Measurements from ENCODE around the gene LRCOL1.

Gene LRCOL1

GRCh38 chr12:132570635-132571034 is 39.7 kb downstream of the LRCOL1 start:
- no peaks in the 10 kb centered on the region; the same call in 1 of the 2 replicates for H3K36me3 ChIP-seq (ENCODE audit: control insufficient read depth, insufficient read depth, low read length)
- TF ChIP-seq, protein P1, sequence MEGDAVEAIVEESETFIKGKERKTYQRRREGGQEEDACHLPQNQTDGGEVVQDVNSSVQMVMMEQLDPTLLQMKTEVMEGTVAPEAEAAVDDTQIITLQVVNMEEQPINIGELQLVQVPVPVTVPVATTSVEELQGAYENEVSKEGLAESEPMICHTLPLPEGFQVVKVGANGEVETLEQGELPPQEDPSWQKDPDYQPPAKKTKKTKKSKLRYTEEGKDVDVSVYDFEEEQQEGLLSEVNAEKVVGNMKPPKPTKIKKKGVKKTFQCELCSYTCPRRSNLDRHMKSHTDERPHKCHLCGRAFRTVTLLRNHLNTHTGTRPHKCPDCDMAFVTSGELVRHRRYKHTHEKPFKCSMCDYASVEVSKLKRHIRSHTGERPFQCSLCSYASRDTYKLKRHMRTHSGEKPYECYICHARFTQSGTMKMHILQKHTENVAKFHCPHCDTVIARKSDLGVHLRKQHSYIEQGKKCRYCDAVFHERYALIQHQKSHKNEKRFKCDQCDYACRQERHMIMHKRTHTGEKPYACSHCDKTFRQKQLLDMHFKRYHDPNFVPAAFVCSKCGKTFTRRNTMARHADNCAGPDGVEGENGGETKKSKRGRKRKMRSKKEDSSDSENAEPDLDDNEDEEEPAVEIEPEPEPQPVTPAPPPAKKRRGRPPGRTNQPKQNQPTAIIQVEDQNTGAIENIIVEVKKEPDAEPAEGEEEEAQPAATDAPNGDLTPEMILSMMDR (IDR thresholded peaks at IDR 0.05; ENCODE audit: insufficient read depth, low read length, poor library complexity, severe bottlenecking), result no peak
- no peak overlapping the region for H3K4me3 ChIP-seq (replicated peaks; ENCODE audit: low read depth, low read length)
- H3K27me3 ChIP-seq (replicated peaks; ENCODE audit: control insufficient read depth, insufficient read depth, low read length), result no peaks in the 10 kb centered on the region
- DNase-seq (ENCODE audit: extremely low read depth, insufficient read length), result no peak

DNA sequence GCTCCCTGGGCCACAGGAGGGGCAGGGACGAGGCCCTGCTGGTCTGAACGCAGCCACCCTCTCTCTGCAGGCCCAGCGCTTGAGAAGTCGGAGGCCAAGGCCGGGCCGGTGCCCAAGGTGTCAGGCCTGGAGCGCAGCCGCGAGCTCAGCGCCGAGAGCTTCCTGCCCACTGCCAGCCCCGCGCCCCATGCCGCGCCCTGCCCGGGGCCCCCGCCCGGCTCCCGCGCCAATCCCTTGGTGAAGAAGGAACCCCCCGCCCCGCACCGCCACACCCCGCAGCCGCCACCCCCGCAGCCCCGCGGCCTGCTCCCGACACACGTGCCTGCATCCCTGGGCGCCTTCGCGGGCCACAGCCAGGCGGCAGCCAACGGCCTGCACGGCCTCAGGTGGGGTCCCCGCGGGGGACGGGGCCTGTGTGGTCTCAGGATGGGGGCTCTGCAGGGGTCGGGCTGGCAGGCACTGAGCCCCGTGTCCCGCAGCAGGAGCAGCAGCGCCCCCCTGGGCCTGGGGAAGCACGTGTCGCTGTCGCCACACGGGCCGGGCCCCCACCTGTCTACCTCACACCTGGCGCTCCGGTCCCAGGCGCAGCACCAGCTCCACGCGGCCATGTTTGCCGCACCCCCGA is 40.4 kb downstream of the LRCOL1 start:
- TF ChIP-seq, protein P1 (IDR thresholded peaks at IDR 0.05; ENCODE audit: insufficient read depth, low read length, poor library complexity, severe bottlenecking), result no peak
- Histone ChIP-seq H3K27me3 (replicated peaks; ENCODE audit: control insufficient read depth, insufficient read depth, low read length) (no peaks in the 10 kb centered on the region), H3K36me3 (ENCODE audit: control insufficient read depth, insufficient read depth, low read length) (no peaks in the 10 kb centered on the region; the same call in 1 of the 2 replicates), H3K4me3 (replicated peaks; ENCODE audit: low read depth, low read length) (no peak overlapping the region)
- DNase-seq (ENCODE audit: extremely low read depth, insufficient read length), result no peak

DNA sequence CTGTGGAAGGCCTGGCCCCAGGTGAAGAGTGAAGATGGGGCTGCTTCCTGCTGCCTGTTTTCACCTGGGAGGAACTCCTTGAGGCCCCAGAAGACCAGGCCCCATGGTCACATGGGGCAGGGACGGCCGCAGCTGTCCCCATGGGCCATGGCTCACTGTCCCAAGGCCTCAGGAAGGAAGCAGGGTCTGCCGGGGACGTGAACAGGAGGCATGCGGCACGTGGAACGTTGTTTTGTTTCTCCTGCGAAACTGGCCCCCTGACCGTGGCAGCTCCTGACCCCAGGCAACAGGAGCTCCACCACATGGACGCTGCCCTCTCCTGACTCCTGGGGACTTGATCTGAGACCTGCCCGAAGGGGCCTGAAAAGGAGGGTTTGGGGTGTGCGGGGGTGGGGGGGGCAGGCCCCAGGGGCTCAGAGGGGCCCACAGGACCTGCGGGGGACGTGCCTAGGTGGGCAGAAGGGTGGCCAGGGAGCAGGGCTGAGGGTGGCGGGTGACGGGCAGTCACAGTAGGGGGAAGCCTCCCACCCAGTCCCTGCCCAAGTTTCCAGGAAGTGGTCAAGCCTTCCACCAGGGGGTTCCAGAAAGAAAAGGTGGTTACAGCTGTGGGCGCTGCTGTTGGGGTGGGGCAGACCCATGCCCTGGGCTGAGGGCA is 41.4 kb downstream of the LRCOL1 start:
- Histone ChIP-seq H3K36me3 (ENCODE audit: control insufficient read depth, insufficient read depth, low read length) (no peaks in the 10 kb centered on the region), H3K4me3 (replicated peaks; ENCODE audit: low read depth, low read length) (no peak overlapping the region), H3K27me3 (replicated peaks; ENCODE audit: control insufficient read depth, insufficient read depth, low read length) (no peaks in the 10 kb centered on the region)
- no peak for DNase-seq (ENCODE audit: extremely low read depth, insufficient read length)
- TF ChIP-seq, protein P1 (IDR thresholded peaks at IDR 0.05; ENCODE audit: insufficient read depth, low read length, poor library complexity, severe bottlenecking), result no peak

GRCh38 chr12:132568301-132568700 is 42.1 kb downstream of the LRCOL1 start:
- H3K27me3 ChIP-seq (replicated peaks; ENCODE audit: control insufficient read depth, insufficient read depth, low read length), result no peaks in the 10 kb centered on the region
- no peak for DNase-seq (ENCODE audit: extremely low read depth, insufficient read length)
- no peaks in the 10 kb centered on the region for H3K36me3 ChIP-seq (ENCODE audit: control insufficient read depth, insufficient read depth, low read length)
- H3K4me3 ChIP-seq (replicated peaks; ENCODE audit: low read depth, low read length), result no peak overlapping the region
- TF ChIP-seq, protein P1 (IDR thresholded peaks at IDR 0.05; ENCODE audit: insufficient read depth, low read length, poor library complexity, severe bottlenecking), result no peak

- TF ChIP-seq, protein P1 (IDR thresholded peaks at IDR 0.05; ENCODE audit: insufficient read depth, low read length, poor library complexity, severe bottlenecking), result no peak
- Histone ChIP-seq H3K27me3 (replicated peaks; ENCODE audit: control insufficient read depth, insufficient read depth, low read length) (no peaks in the 10 kb centered on the region), H3K4me3 (replicated peaks; ENCODE audit: low read depth, low read length) (no peak overlapping the region), H3K36me3 (ENCODE audit: control insufficient read depth, insufficient read depth, low read length) (no peaks in the 10 kb centered on the region)
- DNase-seq (ENCODE audit: extremely low read depth, insufficient read length), result no peak
Measured at GRCh38 chr12:132566516-132567131, 43.8 kb downstream of the LRCOL1 start.

Measured in GM06990 (cell line).